Skeletal muscle tissue (tissue), 5 donors: Measurements from ENCODE around the gene RBM10. TPM values are rescaled to one million over a fixed set of nuclear protein-coding genes. Genes with fewer than 3 reads are reported as not detected.

Experiments used
- H3K27ac ChIP-seq: one replicate; pipeline ENCODE4 v1.7.0; 2013; ENCODE audit warnings: mild to moderate bottlenecking, low read depth, low read length, inconsistent platforms
- H3K27me3 ChIP-seq, 3 donors: one replicate each; pipeline ENCODE4 v1.7.0; 2013; ENCODE audit warnings: low read length in 3 of 3; ENCODE audit not compliant: control insufficient read depth in 3 of 3, insufficient read depth in 3 of 3
- H3K36me3 ChIP-seq, 3 donors: one replicate each; pipeline ENCODE4 v1.7.0; 2013; ENCODE audit warnings: low read length in 3 of 3; ENCODE audit not compliant: control insufficient read depth in 3 of 3, insufficient read depth in 3 of 3
- H3K4me1 ChIP-seq, 3 donors: one replicate each; pipeline ENCODE4 v1.7.0; 2013; ENCODE audit warnings: low read length in 3 of 3, mild to moderate bottlenecking in 3 of 3; ENCODE audit not compliant: control insufficient read depth in 3 of 3, insufficient read depth in 3 of 3
- H3K4me3 ChIP-seq, 3 donors: one replicate each; pipeline ENCODE4 v1.7.0; 2013; ENCODE audit warnings: low read length in 3 of 3
- H3K9ac ChIP-seq, 3 donors: one replicate each; pipeline ENCODE4 v1.7.0; 2013; ENCODE audit warnings: low read length in 3 of 3, mild to moderate bottlenecking in 3 of 3, moderate library complexity in 2 of 3, low read depth in 1 of 3
- H3K9me3 ChIP-seq, 3 donors: one replicate each; pipeline ENCODE4 v1.7.0; 2013; ENCODE audit warnings: low read length in 3 of 3; ENCODE audit not compliant: control insufficient read depth in 3 of 3
- small RNA-seq: library from RNA; depleted of rRNA; stranded (forward); fragments of <200 nt; gene quantifications from one replicate; pipeline ENCODE3, GENCODE V24; 2014
- total RNA-seq: library from RNA; depleted of rRNA; stranded (reverse); fragments of >200 nt; gene quantifications from one replicate; pipeline ENCODE4 v1.2.3, GENCODE V29; 2014
- donor health status: Osteomylitis.

Gene RBM10
- total RNA-seq, 1 donor from 2014 or later: 30.8 TPM

DNA sequence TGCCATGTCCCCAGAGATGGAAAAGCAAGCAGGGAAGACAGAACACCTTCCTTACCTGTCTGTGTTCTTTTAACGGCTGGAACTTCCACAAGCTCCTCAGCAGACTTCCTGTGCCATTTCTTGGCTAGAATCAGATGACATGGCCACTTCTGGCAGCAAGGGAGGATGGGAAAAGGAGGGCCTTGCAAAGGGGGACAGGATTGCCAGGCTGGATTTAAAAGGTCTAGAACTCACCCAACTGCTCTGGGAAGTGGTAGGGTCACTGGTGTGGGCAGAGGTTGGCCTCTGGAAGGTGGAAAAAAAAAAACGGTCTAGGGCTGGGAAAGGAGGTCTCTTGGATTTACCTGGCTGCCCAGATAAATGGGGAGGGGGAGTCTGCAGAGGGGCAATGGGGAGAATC lies 86.1 kb downstream of the RBM10 start:
- no peak overlapping the region for H3K9ac ChIP-seq

DNA sequence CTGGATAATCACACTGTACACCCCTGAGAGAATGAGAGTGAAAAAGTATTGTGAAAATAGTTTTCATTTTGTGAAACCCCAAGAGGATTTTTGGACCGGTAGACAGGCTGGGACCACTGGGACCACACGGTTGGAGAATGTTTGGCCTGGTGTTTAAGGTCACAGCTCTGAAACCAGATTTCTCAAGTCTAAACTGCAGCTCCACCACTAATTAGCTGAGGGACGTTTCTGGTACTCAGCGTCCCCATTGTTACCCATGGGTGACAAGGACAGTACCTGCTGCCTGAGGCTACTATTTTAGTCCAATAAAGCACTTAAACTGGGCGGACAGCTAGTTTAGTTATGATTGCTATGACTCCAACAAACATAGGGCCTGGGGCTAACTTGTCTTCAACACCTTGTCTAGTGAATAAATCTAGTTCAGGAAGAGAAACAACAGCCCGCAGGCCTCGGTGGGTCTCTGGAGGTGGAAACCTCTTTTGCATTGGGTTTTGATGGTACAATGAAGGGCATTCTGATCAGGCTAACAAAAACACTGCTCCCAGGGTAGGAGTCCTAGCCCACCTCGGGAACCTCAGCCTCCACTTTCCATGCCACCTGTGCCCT lies 87.3 kb downstream of the RBM10 start:
- Histone ChIP-seq H3K4me3 (peak overlapping the region; percentile 58 to 78 (median 60)), H3K4me1 (peaks cover 0 to 8% (median 3%) of the 10 kb centered on the region in 3 donors), H3K27ac (peak overlapping the region; percentile 94), H3K9me3 (no peaks in the 10 kb centered on the region), H3K9ac (peak overlapping the region; percentile 68 to 86 (median 76)), H3K27me3 (no peaks in the 10 kb centered on the region), H3K36me3 (peaks cover 8 to 13% (median 12%) of the 10 kb centered on the region in 3 donors)

More for the DNA sequence above, 86.1 kb downstream of the RBM10 start:
- Histone ChIP-seq H3K27ac (no peak overlapping the region), H3K27me3 (no peaks in the 10 kb centered on the region), H3K36me3 (peaks cover 17 to 24% (median 23%) of the 10 kb centered on the region in 3 donors), H3K4me3 (no peak overlapping the region), H3K9me3 (no peaks in the 10 kb centered on the region), H3K4me1 (peaks cover 0 to 8% (median 3%) of the 10 kb centered on the region in 3 donors)

DNA sequence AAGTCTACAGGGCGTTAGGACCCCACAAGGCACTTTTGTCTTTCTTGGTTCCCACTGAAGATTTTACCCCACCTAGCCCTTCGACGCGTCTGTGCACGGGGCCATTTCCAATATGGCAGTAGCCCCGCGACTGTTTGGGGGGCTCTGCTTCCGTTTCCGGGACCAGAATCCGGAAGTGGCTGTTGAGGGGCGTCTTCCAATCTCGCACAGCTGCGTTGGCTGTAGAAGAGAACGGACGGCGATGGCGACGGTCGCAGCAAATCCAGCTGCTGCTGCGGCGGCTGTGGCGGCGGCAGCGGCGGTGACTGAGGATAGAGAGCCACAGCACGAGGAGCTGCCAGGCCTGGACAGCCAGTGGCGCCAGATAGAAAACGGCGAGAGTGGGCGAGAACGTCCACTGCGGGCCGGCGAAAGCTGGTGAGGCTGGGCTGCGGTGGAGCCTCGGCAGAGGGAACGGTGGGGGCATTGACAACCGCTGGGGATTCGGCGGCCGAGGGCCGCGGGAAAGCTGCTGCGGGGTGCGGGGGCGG lies 87.8 kb downstream of the RBM10 start, which contains the start of gene USP11:
Gene USP11 (plus strand): TSS at position 207 of the 530 bp plus-strand sequence. CDS start 35 bp downstream, at position 242.
- Histone ChIP-seq H3K27me3 (no peaks in the 10 kb centered on the region), H3K9me3 (no peaks in the 10 kb centered on the region)

DNA sequence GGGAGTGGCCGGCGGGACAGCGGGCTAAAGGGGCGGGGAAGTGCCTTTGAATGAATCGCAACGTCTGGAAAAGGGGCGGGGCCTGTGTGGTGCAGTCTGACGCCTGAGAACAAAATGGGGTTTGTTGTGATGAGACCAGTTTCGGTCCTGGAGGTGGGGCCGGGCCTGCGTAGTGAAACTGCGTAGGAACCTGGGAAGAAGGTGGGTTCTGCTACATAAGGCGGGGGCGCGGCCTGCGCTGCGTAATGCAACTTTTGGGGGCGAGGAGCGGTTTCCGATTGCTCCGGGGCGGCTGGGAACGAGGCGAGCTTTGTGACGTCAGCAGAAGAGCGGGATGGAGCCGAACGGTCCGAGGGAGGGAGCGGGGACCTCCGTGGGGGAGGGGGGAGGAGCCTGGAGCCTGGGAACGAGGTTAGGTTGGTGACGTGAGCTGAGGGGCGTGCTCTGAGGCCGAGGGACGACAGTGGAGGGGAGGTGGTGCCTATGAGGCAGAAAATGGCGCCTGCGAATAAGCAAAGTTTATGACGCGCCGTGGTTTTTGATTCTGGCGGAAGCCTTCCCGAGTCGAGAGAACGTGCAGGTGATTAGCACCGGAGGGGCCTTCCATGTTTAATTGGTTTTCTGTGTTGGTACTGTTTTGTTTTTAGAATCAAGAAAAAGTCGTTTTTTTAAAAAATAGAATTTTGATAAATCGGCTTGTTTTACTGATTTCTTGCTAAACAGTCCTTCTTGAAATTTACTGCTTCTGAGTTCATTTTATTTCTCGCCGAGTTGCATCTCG lies 88.5 kb downstream of the RBM10 start:
- no peaks in the 10 kb centered on the region for H3K27me3 ChIP-seq
- H3K36me3 ChIP-seq: peaks cover 5% of the 10 kb centered on the region in 3 donors
- H3K4me3 ChIP-seq: peak overlapping the region; percentile 60 to 80 (median 78)
- H3K27ac ChIP-seq: peak overlapping the region; percentile 94
- peaks cover 0 to 8% (median 3%) of the 10 kb centered on the region in 3 donors for H3K4me1 ChIP-seq
- no peaks in the 10 kb centered on the region for H3K9me3 ChIP-seq
- H3K9ac ChIP-seq: peak overlapping the region; percentile 76 to 93 (median 86)

More for the DNA sequence above, 87.8 kb downstream of the RBM10 start, which contains the start of gene USP11:
- Histone ChIP-seq H3K4me3 (peak within 1 kb of the TSS; percentile 60 to 80 (median 78)), H3K9ac (peak within 1 kb of the TSS; percentile 76 to 93 (median 86)), H3K4me1 (peaks cover 0 to 8% (median 3%) of the 10 kb centered on the region in 3 donors), H3K36me3 (peaks cover 7 to 9% (median 8%) of the 10 kb centered on the region in 3 donors), H3K27ac (peak within 1 kb of the TSS; percentile 94)

DNA sequence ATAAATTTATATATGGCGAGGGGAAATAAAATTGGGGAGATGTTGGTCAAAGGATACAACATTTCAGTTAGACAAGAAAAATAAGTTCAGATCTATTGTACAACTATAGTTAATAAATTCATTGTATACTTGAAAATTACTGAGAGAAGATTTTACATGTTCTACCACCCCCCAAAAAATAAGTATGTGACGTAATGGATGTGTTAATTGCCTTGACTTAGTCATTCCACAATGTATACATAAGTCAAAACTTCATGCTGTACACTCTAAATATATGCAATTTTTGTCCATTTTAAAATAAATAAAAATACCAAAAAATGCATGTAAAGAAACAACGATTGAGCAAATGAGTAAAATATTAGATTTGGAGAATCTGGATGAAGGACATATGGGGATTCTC lies 89.6 kb downstream of the RBM10 start:
- Histone ChIP-seq H3K36me3 (peaks cover 0 to 2% (median under 1%) of the 10 kb centered on the region in 3 donors), H3K9me3 (no peaks in the 10 kb centered on the region), H3K27me3 (no peaks in the 10 kb centered on the region), H3K4me3 (peak overlapping the region in 1 of 3 donors; percentile 80), H3K27ac (peak overlapping the region; percentile 94), H3K4me1 (peaks cover 0 to 8% (median 3%) of the 10 kb centered on the region in 3 donors), H3K9ac (peak overlapping the region in 2 of 3 donors; percentile 76 to 93)

DNA sequence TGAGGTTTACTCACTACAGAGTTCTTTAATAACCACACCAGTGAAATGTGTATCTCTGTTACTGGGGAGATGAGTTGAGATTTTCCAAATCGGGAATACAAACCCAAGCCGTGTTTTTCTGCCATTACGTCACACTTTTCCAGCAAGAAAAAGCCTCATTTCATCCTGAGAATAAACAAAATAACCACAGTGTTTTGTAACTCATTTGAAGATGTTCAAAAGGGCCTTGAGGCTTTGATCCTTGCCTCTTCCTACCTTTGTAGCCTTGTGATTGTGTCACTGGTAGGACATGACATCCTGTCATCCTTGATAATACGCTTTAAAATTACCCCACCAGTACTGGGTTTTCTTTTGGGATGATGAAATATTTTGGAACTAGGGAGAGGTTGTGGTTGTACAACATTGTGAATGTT lies 90.7 kb downstream of the RBM10 start:
- Histone ChIP-seq H3K4me1 (peaks cover 0 to 8% (median 3%) of the 10 kb centered on the region in 3 donors), H3K27me3 (no peaks in the 10 kb centered on the region), H3K9ac (no peak overlapping the region), H3K9me3 (no peaks in the 10 kb centered on the region), H3K27ac (no peak overlapping the region), H3K4me3 (no peak overlapping the region), H3K36me3 (peaks cover 5 to 10% (median 7%) of the 10 kb centered on the region in 3 donors)

Small RNAs within 50 kb of the gene (small RNA-seq; reads per million reads assigned to genes)
- gene RNU12-2P: 1.2 reads per million, percentile 81 among the genes with 10 or more reads in this experiment

Other genes starting within 250 kb of the RBM10 start
- 5.2 TPM for gene JADE3, start 232.8 kb upstream of the RBM10 start, total RNA-seq
- gene RGN, start 66.8 kb upstream of the RBM10 start, total RNA-seq: 3.1 TPM
- gene NDUFB11, start 519 bp upstream of the RBM10 start, total RNA-seq: 75.2 TPM
- gene UBA1, start 48.6 kb downstream of the RBM10 start, total RNA-seq: 57.4 TPM
- 38.6 TPM for gene CDK16, start 73.5 kb downstream of the RBM10 start, total RNA-seq
- gene USP11, start 87.8 kb downstream of the RBM10 start, total RNA-seq: 61.1 TPM
- gene ZNF157, start 225.4 kb downstream of the RBM10 start, total RNA-seq: 0.52 TPM